ENCODE data around the gene ZBTB20.

ZBTB20 gene

GRCh38 chr3:114872588-114872987 is 274.5 kb downstream of the ZBTB20 start:
- no peak for DNase-seq (ENCODE audit: low read depth)

- DNase-seq (ENCODE audit: low read depth) = no peak
Observed at GRCh38 chr3:114872050-114872449, 275.0 kb downstream of the ZBTB20 start.

GRCh38 chr3:114867835-114868503 is 279.1 kb downstream of the ZBTB20 start:
- no peak for DNase-seq (ENCODE audit: low read depth)

GRCh38 chr3:114867359-114867758 is 279.7 kb downstream of the ZBTB20 start:
- no peak for DNase-seq (ENCODE audit: low read depth)

GRCh38 chr3:114866430-114866829 is 280.7 kb downstream of the ZBTB20 start:
- DNase-seq (ENCODE audit: low read depth) = no peak

- no peak for DNase-seq (ENCODE audit: low read depth)
Observed at GRCh38 chr3:114864970-114865369, 282.1 kb downstream of the ZBTB20 start.

- DNase-seq (ENCODE audit: low read depth) = no peak
Observed at GRCh38 chr3:114863848-114864247, 283.2 kb downstream of the ZBTB20 start.

GRCh38 chr3:114861666-114862065 is 285.4 kb downstream of the ZBTB20 start:
- DNase-seq (ENCODE audit: low read depth) = no peak

- no peak for DNase-seq (ENCODE audit: low read depth)
Observed at GRCh38 chr3:114860531-114860930, 286.6 kb downstream of the ZBTB20 start.

- DNase-seq (ENCODE audit: low read depth) = no peak
Observed at GRCh38 chr3:114858329-114858728, 288.8 kb downstream of the ZBTB20 start.

- no peak for DNase-seq (ENCODE audit: low read depth)
Observed at GRCh38 chr3:114857299-114857701, 289.8 kb downstream of the ZBTB20 start.

- no peak for DNase-seq (ENCODE audit: low read depth)
Observed at GRCh38 chr3:114856835-114857234, 290.3 kb downstream of the ZBTB20 start.

- DNase-seq (ENCODE audit: low read depth) = no peak
Observed at GRCh38 chr3:114855839-114856238, 291.2 kb downstream of the ZBTB20 start.

GRCh38 chr3:114852966-114853365 is 294.1 kb downstream of the ZBTB20 start:
- no peak for DNase-seq (ENCODE audit: low read depth)

- DNase-seq (ENCODE audit: low read depth) = no peak
Observed at GRCh38 chr3:114850898-114851297, 296.2 kb downstream of the ZBTB20 start.

- DNase-seq (ENCODE audit: low read depth) = no peak
Observed at GRCh38 chr3:114848643-114849350, 298.3 kb downstream of the ZBTB20 start.

- DNase-seq (ENCODE audit: low read depth) = no peak
Observed at GRCh38 chr3:114848082-114848481, 299.0 kb downstream of the ZBTB20 start.

GRCh38 chr3:114847564-114847963 is 299.5 kb downstream of the ZBTB20 start:
- no peak for DNase-seq (ENCODE audit: low read depth)

- no peak for DNase-seq (ENCODE audit: low read depth)
Observed at GRCh38 chr3:114846779-114847178, 300.3 kb downstream of the ZBTB20 start.

GRCh38 chr3:114846252-114846651 is 300.8 kb downstream of the ZBTB20 start:
- no peak for DNase-seq (ENCODE audit: low read depth)

GRCh38 chr3:114841515-114841914 is 305.6 kb downstream of the ZBTB20 start:
- no peak for DNase-seq (ENCODE audit: low read depth)

GRCh38 chr3:114839476-114839875 is 307.6 kb downstream of the ZBTB20 start:
- no peak for DNase-seq (ENCODE audit: low read depth)

GRCh38 chr3:114838025-114838424 is 309.1 kb downstream of the ZBTB20 start:
- no peak for DNase-seq (ENCODE audit: low read depth)
